OCI-LY1 (cell line): ENCODE results near the gene DAPK2.
"Not testable (repeated sequence)": the region's sequence is repeated elsewhere in the genome, so short reads cannot be mapped to it uniquely, and the experiment has no call there.

Experiments used
- H2AFZ ChIP-seq: fragments of 200-600 bp; sonication (generic), shearing (Covaris generic); 2 replicates; pipeline ENCODE4 v1.6.0; 2014; ENCODE audit warnings: antibody characterized with exemption, mild to moderate bottlenecking, low read length
- H3F3A ChIP-seq: fragments of 200-600 bp; sonication (generic), shearing (Covaris generic); 2 replicates; pipeline ENCODE4 v1.6.0; 2014; ENCODE audit warnings: mild to moderate bottlenecking, antibody characterized with exemption, low read length, moderate library complexity; ENCODE audit not compliant: insufficient read depth
- H3K27ac ChIP-seq: fragments of 200-600 bp; sonication (generic); 2 replicates; pipeline ENCODE4 v1.5.1; 2014; ENCODE audit warnings: low read length, mixed run types, mild to moderate bottlenecking, low read depth; ENCODE audit not compliant: poor library complexity, severe bottlenecking
- H3K27me3 ChIP-seq: fragments of 200-600 bp; sonication (generic); 2 replicates; pipeline ENCODE4 v1.6.0; 2014; ENCODE audit warnings: antibody characterized with exemption, mild to moderate bottlenecking, low read length, moderate library complexity; ENCODE audit not compliant: insufficient read depth
- H3K36me3 ChIP-seq: fragments of 200-600 bp; sonication (generic); 2 replicates; pipeline ENCODE4 v1.6.1; 2014; ENCODE audit warnings: mild to moderate bottlenecking, antibody characterized with exemption, low read length, moderate library complexity, mixed read lengths; ENCODE audit not compliant: insufficient read depth
- H3K4me1 ChIP-seq: fragments of 200-600 bp; sonication (generic); 2 replicates; pipeline ENCODE4 v1.5.1; 2014; ENCODE audit warnings: mild to moderate bottlenecking, low read length, moderate library complexity; ENCODE audit not compliant: insufficient read depth, severe bottlenecking
- H3K4me2 ChIP-seq: fragments of 200-600 bp; sonication (generic), shearing (Covaris generic); 2 replicates; pipeline ENCODE4 v1.6.1; 2014; ENCODE audit warnings: low read length
- H3K4me3 ChIP-seq: fragments of 200-600 bp; sonication (generic); 2 replicates; pipeline ENCODE4 v1.5.1; 2014; ENCODE audit warnings: low read length, low read depth, mild to moderate bottlenecking, mixed read lengths; ENCODE audit not compliant: poor library complexity, severe bottlenecking
- H3K79me2 ChIP-seq: fragments of 200-600 bp; shearing (Covaris generic); 2 replicates; pipeline ENCODE4 v1.6.1; 2016; ENCODE audit warnings: mixed run types, low read length, mixed read lengths; ENCODE audit not compliant: insufficient read depth
- H3K9ac ChIP-seq: fragments of 200-600 bp; sonication (generic), shearing (Covaris generic); 2 replicates; pipeline ENCODE4 v1.6.1; 2014; ENCODE audit warnings: mild to moderate bottlenecking, low read length, mixed read lengths
- H3K9me2 ChIP-seq: fragments of 200-600 bp; sonication (generic), shearing (Covaris generic); 2 replicates; pipeline ENCODE4 v1.6.1; 2014; ENCODE audit warnings: low read depth, mild to moderate bottlenecking, low read length, mixed read lengths
- H3K9me3 ChIP-seq: fragments of 200-600 bp; shearing (Covaris generic); 2 replicates; pipeline ENCODE4 v1.6.1; 2014; ENCODE audit warnings: low read length, mixed read lengths
- H4K20me1 ChIP-seq: fragments of 200-600 bp; sonication (generic), shearing (Covaris generic); 2 replicates; pipeline ENCODE4 v1.6.0; 2016; ENCODE audit warnings: mild to moderate bottlenecking, low read length; ENCODE audit not compliant: insufficient read depth
- CTCF ChIP-seq: fragments of 200-600 bp; sonication (generic), shearing (Covaris generic); IDR thresholded peaks from 2 replicates; pipeline ENCODE4 v1.5.1; 2017; ENCODE audit warnings: mild to moderate bottlenecking, antibody characterized with exemption, low read length, moderate library complexity, mixed read lengths
- EZH2 ChIP-seq: fragments of 200-600 bp; sonication (generic), shearing (Covaris generic); IDR thresholded peaks from 2 replicates; pipeline ENCODE4 v1.8.0; 2017; ENCODE audit warnings: borderline replicate concordance, mixed run types, mild to moderate bottlenecking, antibody characterized with exemption, low read length, moderate library complexity, mixed read lengths

The DAPK2 gene

DNA sequence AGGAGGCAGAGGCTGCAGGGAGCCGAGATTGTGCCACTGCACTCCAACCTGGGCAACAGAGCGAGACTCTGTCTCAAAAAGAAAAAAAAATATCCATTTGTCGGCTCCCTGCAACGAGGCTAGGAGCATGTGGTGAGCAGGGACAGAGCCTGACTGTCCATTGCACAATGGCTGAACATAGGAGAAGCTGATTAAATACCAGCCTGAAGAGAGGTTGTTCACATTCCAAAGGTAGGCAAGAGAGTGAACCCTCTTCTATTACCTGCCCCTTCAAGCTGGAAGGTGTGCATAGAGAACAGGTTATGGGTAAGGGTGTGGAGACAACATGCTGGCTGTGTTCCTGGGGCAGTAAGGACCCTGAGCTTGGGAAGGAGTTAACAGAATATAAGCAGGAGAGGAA, 78.7 kb downstream of the DAPK2 start:
- Histone ChIP-seq H3K36me3 (no peaks in the 10 kb centered on the region), H3K27me3 (no peaks in the 10 kb centered on the region), H3K27ac (no peak overlapping the region), H3K4me3 (no peak overlapping the region), H3K9me3 (peaks cover 4% of the 10 kb centered on the region; the same call in 1 of the 2 replicates), H3K9ac (no peak overlapping the region), H3F3A (no peaks in the 10 kb centered on the region), H3K4me1 (peaks cover 6% of the 10 kb centered on the region), H3K4me2 (no peak overlapping the region), H3K9me2 (no peaks in the 10 kb centered on the region), H2AFZ (no peak overlapping the region), H4K20me1 (no peaks in the 10 kb centered on the region), H3K79me2 (no peaks in the 10 kb centered on the region)
- no peak for TF ChIP-seq EZH2

GRCh38 chr15:63962947-63963721, 83.2 kb downstream of the DAPK2 start:
- H3K9me3 ChIP-seq, H3K4me3 ChIP-seq, H3F3A ChIP-seq, H4K20me1 ChIP-seq, H3K4me2 ChIP-seq, H3K9ac ChIP-seq, H3K79me2 ChIP-seq, H2AFZ ChIP-seq, H3K27me3 ChIP-seq, H3K4me1 ChIP-seq, H3K9me2 ChIP-seq, H3K36me3 ChIP-seq, H3K27ac ChIP-seq: not testable (repeated sequence)

GRCh38 chr15:63953524-63953923, 92.8 kb downstream of the DAPK2 start:
- H2AFZ ChIP-seq = no peak overlapping the region
- no peak overlapping the region for H3K4me2 ChIP-seq
- no peaks in the 10 kb centered on the region for H3K27me3 ChIP-seq
- TF ChIP-seq CTCF (no peak), EZH2 (no peak)
- no peaks in the 10 kb centered on the region for H3K9me2 ChIP-seq
- H3K4me1 ChIP-seq = no peaks in the 10 kb centered on the region
- no peak overlapping the region for H3K27ac ChIP-seq
- no peaks in the 10 kb centered on the region for H3K36me3 ChIP-seq
- H3K9me3 ChIP-seq = no peaks in the 10 kb centered on the region
- H3K4me3 ChIP-seq = no peak overlapping the region
- H3F3A ChIP-seq = no peaks in the 10 kb centered on the region
- no peaks in the 10 kb centered on the region for H3K79me2 ChIP-seq
- H4K20me1 ChIP-seq = no peaks in the 10 kb centered on the region
- no peak overlapping the region for H3K9ac ChIP-seq

- H3K9me3 ChIP-seq = no peaks in the 10 kb centered on the region
- no peaks in the 10 kb centered on the region for H3K9me2 ChIP-seq
- no peak overlapping the region for H2AFZ ChIP-seq
- no peaks in the 10 kb centered on the region for H3K4me1 ChIP-seq
- H3K36me3 ChIP-seq = no peaks in the 10 kb centered on the region
- H3K79me2 ChIP-seq = no peaks in the 10 kb centered on the region
- H3F3A ChIP-seq = no peaks in the 10 kb centered on the region
- TF ChIP-seq CTCF = no peak
- TF ChIP-seq EZH2 = no peak
- H3K4me2 ChIP-seq = no peak overlapping the region
- no peak overlapping the region for H3K9ac ChIP-seq
- no peaks in the 10 kb centered on the region for H4K20me1 ChIP-seq
- no peaks in the 10 kb centered on the region for H3K27me3 ChIP-seq
- H3K4me3 ChIP-seq = no peak overlapping the region
- H3K27ac ChIP-seq = no peak overlapping the region
Observed at GRCh38 chr15:63950911-63951481, 95.3 kb downstream of the DAPK2 start.
